Measurements from ENCODE around the gene LAT. TPM values are rescaled to one million over a fixed set of nuclear protein-coding genes. Genes with fewer than 3 reads are reported as not detected.

Gene LAT
- total and polyA plus RNA-seq, 2 donors (not counting 3 experiments of a cell fraction or from before 2014, with no cell fraction given) = 4.5 to 5.9 TPM

GRCh38 chr16:28958836-28959235, 26.0 kb upstream of the LAT start:
- DNase-seq (ENCODE audit: low read depth, low spot score) (no peak), FAIRE-seq (no peak)
- Histone ChIP-seq H2AFZ (ENCODE audit: low read depth, low read length) (no peak overlapping the region), H3K4me3 (replicated peaks in 1 of 3; ENCODE audit: insufficient read depth in 1 of 3, low read depth in 1 of 3, low read length in 3 of 3) (no peak overlapping the region), H3K79me2 (ENCODE audit: control insufficient read depth, insufficient read depth, low read length) (no peaks in the 10 kb centered on the region), H3K9me3 (replicated peaks; ENCODE audit: control insufficient read depth, insufficient read depth, low read length) (no peaks in the 10 kb centered on the region), H3K36me3 (ENCODE audit: control insufficient read depth in 2 of 2, extremely low read depth in 1 of 2, insufficient read depth in 2 of 2, low read length in 2 of 2) (peaks cover 15 to 55% of the 10 kb centered on the region in 2 experiments), H3K9me1 (replicated peaks; ENCODE audit: control insufficient read depth, extremely low read depth, insufficient read depth, low read length) (no peaks in the 10 kb centered on the region), H3K4me1 (ENCODE audit: control insufficient read depth, extremely low read depth, insufficient read depth, low read length) (no peaks in the 10 kb centered on the region), H3K27ac (ENCODE audit: insufficient read depth, low read depth, low read length) (no peak overlapping the region), H3K9ac (replicated peaks; ENCODE audit: extremely low read depth, insufficient read depth, low read length) (no peak overlapping the region), H3K27me3 (ENCODE audit: control insufficient read depth in 2 of 2, insufficient read depth in 2 of 2, low read length in 2 of 2) (no peaks in the 10 kb centered on the region), H4K20me1 (replicated peaks; ENCODE audit: control insufficient read depth, extremely low read depth, insufficient read depth, low read length) (no peaks in the 10 kb centered on the region), H3K4me2 (ENCODE audit: insufficient read depth, low read length) (no peak overlapping the region)
- no peak for TF ChIP-seq FOS (IDR thresholded peaks at IDR 0.05; ENCODE audit: borderline replicate concordance, insufficient read depth, low read length)
- dilution Hi-C loops (cut with MboI; ENCODE audit: extremely low pct_ligation_motif_present, low sequenced_read_pairs) = no loop called here
- no TSS peak for BruUV-seq (replicated peaks)
- CTCF ChIA-PET = interaction anchor here (1.7 kb wide), 1 partner anchor 15 kb away, joined by 4 read pairs; no protein-coding TSS in a partner anchor
- POLR2A ChIA-PET = no interaction called here
- intact Hi-C loops (cut with micrococcal nuclease) = no loop called here

DNA sequence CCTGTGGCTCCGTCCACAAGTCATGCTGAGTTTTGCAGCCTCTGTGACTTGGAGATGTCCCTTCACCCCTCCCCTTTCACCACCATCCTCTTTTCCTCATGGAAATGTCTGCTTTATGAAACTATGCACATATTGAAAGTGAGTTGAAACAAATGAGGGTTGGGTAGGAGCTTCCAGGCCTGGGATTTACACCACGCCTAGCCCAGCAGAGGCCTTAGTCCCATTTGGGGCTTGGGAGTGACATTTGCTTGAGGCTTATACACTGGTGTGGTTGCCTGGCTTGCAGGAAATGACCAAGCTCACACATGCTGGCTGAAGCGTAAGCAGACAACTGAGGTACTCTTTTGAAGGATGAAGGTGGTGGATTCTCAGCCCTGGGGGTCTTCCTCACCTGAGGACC, 20.8 kb upstream of the LAT start:
- TF ChIP-seq CTCF (IDR thresholded peaks at IDR 0.05; ENCODE audit: extremely low read depth in 1 of 2, insufficient read depth in 1 of 2, low read depth in 1 of 2, low read length in 2 of 2) (no peak), POLR2AphosphoS5 (IDR thresholded peaks at IDR 0.05; ENCODE audit: insufficient read depth, low read depth, low read length) (no peak), EZH2 (IDR thresholded peaks at IDR 0.05; ENCODE audit: borderline replicate concordance, low read depth, low read length, severe bottlenecking) (no peak), POLR2A (IDR thresholded peaks at IDR 0.05; ENCODE audit: low read depth, low read length) (no peak), GATA2 (IDR thresholded peaks at IDR 0.05; ENCODE audit: insufficient read depth, insufficient read length, low read depth, low read length) (no peak), FOS (IDR thresholded peaks at IDR 0.05; ENCODE audit: borderline replicate concordance, insufficient read depth, low read length) (no peak), JUN (IDR thresholded peaks at IDR 0.05; ENCODE audit: borderline replicate concordance, insufficient read depth, insufficient read length, low read depth) (no peak), MYC (IDR thresholded peaks at IDR 0.05; ENCODE audit: low read depth, low read length) (no peak)
- TF ChIP-seq, protein P1, sequence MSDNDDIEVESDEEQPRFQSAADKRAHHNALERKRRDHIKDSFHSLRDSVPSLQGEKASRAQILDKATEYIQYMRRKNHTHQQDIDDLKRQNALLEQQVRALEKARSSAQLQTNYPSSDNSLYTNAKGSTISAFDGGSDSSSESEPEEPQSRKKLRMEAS (IDR thresholded peaks at IDR 0.05; ENCODE audit: insufficient read depth, insufficient read length) = no peak

More for the DNA sequence above, 20.8 kb upstream of the LAT start:
- FAIRE-seq (no peak), DNase-seq (ENCODE audit: low read depth, low spot score) (no peak)
- H3K9me3 ChIP-seq (replicated peaks; ENCODE audit: control insufficient read depth, insufficient read depth, low read length) = no peaks in the 10 kb centered on the region
- no peaks in the 10 kb centered on the region for H3K79me2 ChIP-seq (ENCODE audit: control insufficient read depth, insufficient read depth, low read length)
- no peak overlapping the region for H2AFZ ChIP-seq (ENCODE audit: low read depth, low read length)
- H3K4me2 ChIP-seq (ENCODE audit: insufficient read depth, low read length) = no peak overlapping the region
- H4K20me1 ChIP-seq (replicated peaks; ENCODE audit: control insufficient read depth, extremely low read depth, insufficient read depth, low read length) = no peaks in the 10 kb centered on the region
- H3K9me1 ChIP-seq (replicated peaks; ENCODE audit: control insufficient read depth, extremely low read depth, insufficient read depth, low read length) = no peaks in the 10 kb centered on the region
- no peaks in the 10 kb centered on the region for H3K27me3 ChIP-seq (ENCODE audit: control insufficient read depth in 2 of 2, insufficient read depth in 2 of 2, low read length in 2 of 2)
- BruUV-seq (replicated peaks) = no TSS peak
- H3K4me1 ChIP-seq (ENCODE audit: control insufficient read depth, extremely low read depth, insufficient read depth, low read length) = no peaks in the 10 kb centered on the region
- H3K9ac ChIP-seq (replicated peaks; ENCODE audit: extremely low read depth, insufficient read depth, low read length) = no peak overlapping the region
- CTCF ChIA-PET = interaction anchor here (1.4 kb wide), 1 partner anchor 10 kb away, joined by 5 read pairs; no protein-coding TSS in a partner anchor
- intact Hi-C loops (cut with micrococcal nuclease) = no loop called here
- no peak overlapping the region for H3K4me3 ChIP-seq (replicated peaks in 1 of 3; ENCODE audit: insufficient read depth in 1 of 3, low read depth in 1 of 3, low read length in 3 of 3)
- POLR2A ChIA-PET = no interaction called here
- peaks cover 12 to 29% of the 10 kb centered on the region in 2 experiments for H3K36me3 ChIP-seq (ENCODE audit: control insufficient read depth in 2 of 2, extremely low read depth in 1 of 2, insufficient read depth in 2 of 2, low read length in 2 of 2)
- no peak overlapping the region for H3K27ac ChIP-seq (ENCODE audit: insufficient read depth, low read depth, low read length)
- dilution Hi-C loops (cut with MboI; ENCODE audit: extremely low pct_ligation_motif_present, low sequenced_read_pairs) = no loop called here
